Loucy (cell line): Measurements from ENCODE around the gene BEST1.

Source experiments
- EZH2phosphoT487 ChIP-seq: fragments of 200-600 bp; IDR thresholded peaks from 2 replicates; pipeline ENCODE4 v1.6.1; 2018; ENCODE audit warnings: antibody characterized with exemption, mild to moderate bottlenecking, moderate library complexity, borderline replicate concordance
- TF ChIP-seq, protein P1 (sequence below): fragments of 200-600 bp; sonication (generic); conservative IDR thresholded peaks from 2 replicates; pipeline ENCODE4 v1.5.1; 2014; ENCODE audit warnings: mild to moderate bottlenecking, antibody characterized with exemption, low read length

DNA sequence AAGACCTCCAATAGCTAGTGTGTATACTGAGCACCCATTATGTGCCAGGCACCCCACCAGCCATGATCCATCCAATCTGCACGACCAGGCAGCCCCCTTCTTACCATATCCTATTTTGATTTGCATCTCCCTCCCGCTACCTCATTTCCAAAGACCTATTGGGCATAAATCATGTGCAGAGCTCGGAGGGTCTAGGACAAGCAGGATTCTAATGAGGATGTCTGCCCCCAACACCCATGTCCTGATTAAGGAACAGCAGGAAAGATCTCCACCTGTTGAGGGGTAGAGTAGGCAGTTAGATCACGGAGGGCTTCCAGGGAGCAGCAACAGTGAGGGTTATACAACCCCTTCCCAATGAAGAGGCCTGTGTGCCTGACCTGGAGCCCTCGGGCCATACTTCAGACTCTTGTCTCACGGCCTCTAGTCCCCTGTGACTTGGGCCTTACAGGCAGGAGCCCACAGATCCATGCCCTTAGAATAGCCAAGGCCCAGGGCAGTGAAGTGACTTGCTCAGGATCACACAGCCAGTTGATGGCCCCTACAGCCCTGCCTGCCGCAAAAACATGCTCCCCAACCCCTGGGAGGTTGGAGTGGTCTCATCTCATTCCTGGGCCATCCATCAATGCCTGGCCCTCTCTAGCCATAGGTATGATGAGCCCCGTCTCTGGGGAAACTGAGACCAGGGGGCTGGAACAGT, 36.3 kb upstream of the BEST1 start:
- TF ChIP-seq, protein P1, sequence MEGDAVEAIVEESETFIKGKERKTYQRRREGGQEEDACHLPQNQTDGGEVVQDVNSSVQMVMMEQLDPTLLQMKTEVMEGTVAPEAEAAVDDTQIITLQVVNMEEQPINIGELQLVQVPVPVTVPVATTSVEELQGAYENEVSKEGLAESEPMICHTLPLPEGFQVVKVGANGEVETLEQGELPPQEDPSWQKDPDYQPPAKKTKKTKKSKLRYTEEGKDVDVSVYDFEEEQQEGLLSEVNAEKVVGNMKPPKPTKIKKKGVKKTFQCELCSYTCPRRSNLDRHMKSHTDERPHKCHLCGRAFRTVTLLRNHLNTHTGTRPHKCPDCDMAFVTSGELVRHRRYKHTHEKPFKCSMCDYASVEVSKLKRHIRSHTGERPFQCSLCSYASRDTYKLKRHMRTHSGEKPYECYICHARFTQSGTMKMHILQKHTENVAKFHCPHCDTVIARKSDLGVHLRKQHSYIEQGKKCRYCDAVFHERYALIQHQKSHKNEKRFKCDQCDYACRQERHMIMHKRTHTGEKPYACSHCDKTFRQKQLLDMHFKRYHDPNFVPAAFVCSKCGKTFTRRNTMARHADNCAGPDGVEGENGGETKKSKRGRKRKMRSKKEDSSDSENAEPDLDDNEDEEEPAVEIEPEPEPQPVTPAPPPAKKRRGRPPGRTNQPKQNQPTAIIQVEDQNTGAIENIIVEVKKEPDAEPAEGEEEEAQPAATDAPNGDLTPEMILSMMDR, result no peak
- TF ChIP-seq EZH2phosphoT487, result no peak
